HepG2 (cell line): Measurements from ENCODE around the gene HSPB2. TPM values are rescaled to one million over a fixed set of nuclear protein-coding genes. Genes with fewer than 3 reads are reported as not detected.
A peak's percentile ranks its signal among the peaks of the same experiment; 100 is the strongest.

Source experiments
- ATAC-seq: fragments of 200-7000 bp; cut with Tn5 transposase; 3 replicates; pipeline ENCODE4 v1.9.1; 2020; ENCODE audit warnings: mild to moderate bottlenecking, moderate library complexity
- BruUV-seq: library from RNA; stranded (reverse); fragments of 400-500 nt; replicated peaks from 2 replicates; lab custom pipeline; 2021; lab: Mats Ljungman, UMichigan
- CTCF ChIA-PET: fragments of 300-600 bp; formaldehyde crosslinking; extraction: SDS; loops from one replicate; lab custom pipeline; 2021; ENCODE audit warnings: low total read pairs, inconsistent platforms, low intra/inter-chr PET ratio; lab: Yijun Ruan, JAX
- POLR2A ChIA-PET: fragments of 350-600 bp; sonication (Branson Sonifier 250); formaldehyde crosslinking; loops from one replicate; lab custom pipeline; 2020; ENCODE audit warnings: antibody characterized with exemption, inconsistent platforms; lab: Yijun Ruan, JAX
- DNase-seq: peaks from one replicate; pipeline ENCODE4 v3.0.0-alpha.2; 2015; ENCODE audit warnings: low spot score
- FAIRE-seq: peaks from 3 replicates; lab custom pipeline; 2011; peaks lifted over from hg19 to GRCh38; lab: Jason Lieb, UNC
- H2AFZ ChIP-seq: one replicate; pipeline ENCODE4 v1.6.1; 2011; ENCODE audit warnings: low read length, inconsistent platforms
- H3K27ac ChIP-seq: fragments of 300-600 bp; 3 replicates; pipeline ENCODE4 v1.8.0; 2011; ENCODE audit warnings: mixed run types, mild to moderate bottlenecking, mixed read lengths, low read length, inconsistent platforms; ENCODE audit not compliant: insufficient read depth; ENCODE audit errors: extremely low read length
- H3K27me3 ChIP-seq, 2 experiments: fragments of 200-600 bp in 1 of 2; 2 replicates in 1 of 2; 3 replicates in 1 of 2; pipeline versions ENCODE4 v1.6.0 to v1.8.0; 2011; ENCODE audit warnings: low read length in 2 of 2, mild to moderate bottlenecking in 2 of 2, moderate library complexity in 2 of 2, inconsistent platforms in 1 of 2; ENCODE audit not compliant: insufficient read depth in 2 of 2, control insufficient read depth in 1 of 2
- H3K36me3 ChIP-seq, 2 experiments: fragments of 200-600 bp in 1 of 2; replicated peaks in 1 of 2; 2 replicates in 1 of 2; 3 replicates in 1 of 2; pipeline versions ENCODE4 v1.5.1 to v1.8.0; 2011; ENCODE audit warnings: low read length in 2 of 2, inconsistent platforms in 1 of 2; ENCODE audit not compliant: insufficient read depth in 2 of 2, control insufficient read depth in 1 of 2
- H3K4me1 ChIP-seq: 2 replicates; pipeline ENCODE4 v1.5.1; 2012; ENCODE audit warnings: low read length, inconsistent platforms; ENCODE audit not compliant: insufficient read depth
- H3K4me2 ChIP-seq: 2 replicates; pipeline ENCODE4 v1.6.0; 2011; ENCODE audit warnings: low read depth, low read length, inconsistent platforms
- H3K4me3 ChIP-seq, 3 experiments: fragments of 200-600 bp in 1 of 3; sonication (generic), shearing (Covaris generic) in 1 of 3; replicated peaks in 1 of 3; 2 replicates each; pipeline ENCODE4 v1.5.1; 2011 to 2016; ENCODE audit warnings: low read length in 3 of 3, inconsistent platforms in 2 of 3, low read depth in 2 of 3, mild to moderate bottlenecking in 2 of 3, control low read depth in 1 of 3, mixed read lengths in 1 of 3; ENCODE audit not compliant: insufficient read depth in 1 of 3
- H3K79me2 ChIP-seq: one replicate; pipeline ENCODE4 v1.6.1; 2011; ENCODE audit warnings: low read length, inconsistent platforms; ENCODE audit not compliant: insufficient read depth
- H3K9ac ChIP-seq: 2 replicates; pipeline ENCODE4 v1.6.0; 2011; ENCODE audit warnings: mild to moderate bottlenecking, low read depth, low read length, inconsistent platforms; ENCODE audit not compliant: insufficient read depth
- H3K9me3 ChIP-seq: 2 replicates; pipeline ENCODE4 v1.5.1; 2012; ENCODE audit warnings: mild to moderate bottlenecking, low read length
- H4K20me1 ChIP-seq: 2 replicates; pipeline ENCODE4 v1.6.0; 2011; ENCODE audit warnings: inconsistent platforms, mild to moderate bottlenecking, low read length, moderate library complexity; ENCODE audit not compliant: insufficient read depth
- ARNT ChIP-seq: fragments of 450-650 bp; IDR thresholded peaks from 2 replicates; pipeline ENCODE4 v1.6.1; 2017
- DR1 ChIP-seq: sonication (generic); formaldehyde crosslinking; IDR thresholded peaks from 2 replicates; pipeline ENCODE4 v1.8.0; 2021; ENCODE audit warnings: mild to moderate bottlenecking, missing genetic modification reagents, inconsistent platforms
- MYPOP ChIP-seq: sonication (generic); formaldehyde crosslinking; IDR thresholded peaks from 2 replicates; pipeline ENCODE4 v1.8.1; 2023; ENCODE audit warnings: mild to moderate bottlenecking, moderate library complexity, missing genetic modification reagents
- NFAT5 ChIP-seq: sonication (generic); formaldehyde crosslinking; IDR thresholded peaks from 2 replicates; pipeline ENCODE4 v1.4.0; 2020; ENCODE audit warnings: missing genetic modification reagents
- ZNF431 ChIP-seq: sonication (generic); formaldehyde crosslinking; IDR thresholded peaks from 2 replicates; pipeline ENCODE4 v1.9.0; 2022; ENCODE audit warnings: missing genetic modification reagents, low read depth, mild to moderate bottlenecking, borderline replicate concordance
- WGBS: methylation state at CpG from one replicate; pipeline ENCODE4 v1.1.6; 2017; ENCODE audit warnings: low lambda C conversion rate; 5-methylcytosine and 5-hydroxymethylcytosine counted together
- in situ Hi-C: cut with HindIII; loops from 2 replicates; pipeline ENCODE4 v1.10.0; 2017; ENCODE audit warnings: low pct_unique_long_range_greater_than_20kb; ENCODE audit not compliant: extremely low pct_ligation_motif_present
- intact Hi-C: fragments of 100-400 bp; cut with micrococcal nuclease; formaldehyde crosslinking; loops from one replicate; pipeline ENCODE4 v1.10.0; 2022; ENCODE audit not compliant: unreplicated experiment
- polyA plus RNA-seq, 8 experiments: library from polyadenylated mRNA; depleted of rRNA in 3 of 8; stranded (reverse) in 7 of 8; unstranded in 1 of 8; fragments of >200 nt; fragmentation: Illumina TruSeq in 4 of 8; extraction: Trizol in 4 of 8; gene quantifications; 2 replicates each; pipeline versions ENCODE4 v1.2.1 to v1.2.3, GENCODE V29; 2011 to 2016; ENCODE audit warnings: low read depth in 4 of 8, missing spikeins in 1 of 8, mixed read lengths in 1 of 8; ENCODE audit not compliant: insufficient read depth in 1 of 8
- total RNA-seq, 5 experiments: library from RNA; depleted of rRNA; stranded (reverse); fragments of >200 nt; fragmentation: Illumina TruSeq; extraction: Trizol; gene quantifications; 2 replicates each; pipeline ENCODE4 v1.2.3, GENCODE V29; 2016; ENCODE audit warnings: low read depth in 1 of 5

Gene HSPB2
- total and polyA plus RNA-seq, 2 of the 13 experiments (the other 11 are each of a cell fraction or from before 2014, with no cell fraction given), result 0.04 TPM; not detected in 1

GRCh38 chr11:111949519-111950426 lies 37.2 kb downstream of the HSPB2 start (continued):
- TF ChIP-seq MYPOP (no peak), ARNT (no peak), NFAT5 (CRISPR knock-in tag) (no peak)

GRCh38 chr11:111951565-111951964 lies 39.0 kb downstream of the HSPB2 start:
- TF ChIP-seq DR1 (CRISPR knock-in tag), result no peak
- TF ChIP-seq ZNF431 (CRISPR knock-in tag), result peak; percentile 64; the same call in 1 of the 2 replicates
- POLR2A ChIA-PET, result no interaction called here
- CTCF ChIA-PET, result no interaction called here
- in situ Hi-C loops (no loop called here), intact Hi-C loops (no loop called here)
- 98% methylated on average over 3 of the region's 3 CpGs for WGBS
- Histone ChIP-seq H3K79me2 (no peaks in the 10 kb centered on the region), H2AFZ (no peak overlapping the region), H3K9ac (no peak overlapping the region), H3K4me3 (no peak overlapping the region), H3K9me3 (no peaks in the 10 kb centered on the region), H3K27me3 (no peaks in the 10 kb centered on the region), H3K4me2 (no peak overlapping the region), H4K20me1 (no peaks in the 10 kb centered on the region), H3K36me3 (0 out of 5 replicates have a peak, but pooled peaks cover 0 to 2% of the 10 kb centered on the region in 2 experiments), H3K27ac (no peak overlapping the region), H3K4me1 (peaks cover 9% of the 10 kb centered on the region)
- BruUV-seq, result no TSS peak
- no peak for ATAC-seq
- FAIRE-seq, result no peak
- no peak for DNase-seq
